Measurements from ENCODE around the gene PHF20. TPM values are rescaled to one million over a fixed set of nuclear protein-coding genes. Genes with fewer than 3 reads are reported as not detected.

PHF20 gene
- total and polyA plus RNA-seq, 2 of the 13 experiments (the other 11 are each of a cell fraction or from before 2014, with no cell fraction given): 22.8 to 34.1 TPM

- TF ChIP-seq TBX2 (CRISPR knock-in tag; IDR thresholded peaks at IDR 0.05; ENCODE audit: borderline replicate concordance) (peak; percentile 97), ZNF292 (CRISPR knock-in tag; IDR thresholded peaks at IDR 0.05; ENCODE audit: borderline replicate concordance, low read depth) (peak; percentile 79), NFIB (CRISPR knock-in tag; IDR thresholded peaks at IDR 0.05; ENCODE audit: borderline replicate concordance) (no peak), JUND (CRISPR knock-in tag; IDR thresholded peaks at IDR 0.05) (peak; percentile 77), SUZ12 (IDR thresholded peaks at IDR 0.05; ENCODE audit: low read depth, low read length) (no peak; the same call in 1 of the 2 replicates), SRSF4 (IDR thresholded peaks at IDR 0.05; ENCODE audit: low read depth, low read length, poor library complexity, severe bottlenecking) (no peak), ZFP1 (CRISPR knock-in tag; IDR thresholded peaks at IDR 0.05) (peak; percentile 94), HCFC1 (IDR thresholded peaks at IDR 0.05; ENCODE audit: low read depth, low read length) (peak; percentile 81), FOXA1 (IDR thresholded peaks at IDR 0.05) (no peak), FOXA1 (CRISPR knock-in tag; IDR thresholded peaks at IDR 0.05) (peak; percentile 41), CC2D1A (CRISPR knock-in tag; IDR thresholded peaks at IDR 0.05) (peak; percentile 34; the same call in 1 of the 2 replicates), ZNF616 (CRISPR knock-in tag; IDR thresholded peaks at IDR 0.05; ENCODE audit: low read depth) (peak; percentile 73), PAF1 (CRISPR knock-in tag; IDR thresholded peaks at IDR 0.05) (no peak), ZNF276 (CRISPR knock-in tag; IDR thresholded peaks at IDR 0.05; ENCODE audit: low read depth) (peak; percentile 94), ZNF7 (CRISPR knock-in tag; IDR thresholded peaks at IDR 0.05) (no peak), MAFK (conservative IDR thresholded peaks at IDR 0.05 in 1 of 2, IDR thresholded peaks at IDR 0.05 in 1 of 2; ENCODE audit: low read length in 2 of 2) (0 out of 4 replicates have a peak, but pooled peaks of 1 of the 2 experiments have one; percentile 12), ZNF12 (CRISPR knock-in tag; IDR thresholded peaks at IDR 0.05) (peak; percentile 78; the same call in 1 of the 2 replicates), HOXD1 (CRISPR knock-in tag; IDR thresholded peaks at IDR 0.05) (peak; percentile 85), ZNF382 (CRISPR knock-in tag; IDR thresholded peaks at IDR 0.05; ENCODE audit: borderline replicate concordance) (no peak), SAFB2 (CRISPR knock-in tag; IDR thresholded peaks at IDR 0.05; ENCODE audit: borderline replicate concordance, low read depth) (peak; percentile 100), KLF9 (CRISPR knock-in tag; IDR thresholded peaks at IDR 0.05; ENCODE audit: low read depth) (no peak; the same call in 1 of the 2 replicates), ZNF615 (CRISPR knock-in tag; IDR thresholded peaks at IDR 0.05; ENCODE audit: borderline replicate concordance) (no peak), NFATC3 (CRISPR knock-in tag; IDR thresholded peaks at IDR 0.05) (peak; percentile 74; the same call in 1 of the 2 replicates), ZFAT (CRISPR knock-in tag; conservative IDR thresholded peaks at IDR 0.05) (no peak), WIZ (CRISPR knock-in tag; IDR thresholded peaks at IDR 0.05) (peak; percentile 98), ZFP90 (CRISPR knock-in tag; IDR thresholded peaks at IDR 0.05; ENCODE audit: borderline replicate concordance) (peak; percentile 80; the same call in 1 of the 2 replicates), NFYB (CRISPR knock-in tag; IDR thresholded peaks at IDR 0.05) (peak; percentile 36; the same call in 1 of the 2 replicates), ZNF781 (CRISPR knock-in tag; IDR thresholded peaks at IDR 0.05; ENCODE audit: borderline replicate concordance, not compliant biosample characterization) (peak; percentile 96), TBL1XR1 (IDR thresholded peaks at IDR 0.05; ENCODE audit: borderline replicate concordance, low read length, partially characterized antibody) (peak; percentile 87), ZFX (CRISPR knock-in tag; IDR thresholded peaks at IDR 0.05; ENCODE audit: low read depth) (peak; percentile 95), FOXK1 (CRISPR knock-in tag; IDR thresholded peaks at IDR 0.05; ENCODE audit: borderline replicate concordance, low read depth) (peak; percentile 96), ZNF792 (CRISPR knock-in tag; IDR thresholded peaks at IDR 0.05) (peak; percentile 97), MEF2D (CRISPR knock-in tag; IDR thresholded peaks at IDR 0.05) (peak; percentile 96)
These were observed 182.5 kb downstream of the PHF20 start, which contains the start of gene SCAND1 (continued) for GRCh38 chr20:35954200-35954906.
